ENCODE measurements around the gene TAF4B.

DNA sequence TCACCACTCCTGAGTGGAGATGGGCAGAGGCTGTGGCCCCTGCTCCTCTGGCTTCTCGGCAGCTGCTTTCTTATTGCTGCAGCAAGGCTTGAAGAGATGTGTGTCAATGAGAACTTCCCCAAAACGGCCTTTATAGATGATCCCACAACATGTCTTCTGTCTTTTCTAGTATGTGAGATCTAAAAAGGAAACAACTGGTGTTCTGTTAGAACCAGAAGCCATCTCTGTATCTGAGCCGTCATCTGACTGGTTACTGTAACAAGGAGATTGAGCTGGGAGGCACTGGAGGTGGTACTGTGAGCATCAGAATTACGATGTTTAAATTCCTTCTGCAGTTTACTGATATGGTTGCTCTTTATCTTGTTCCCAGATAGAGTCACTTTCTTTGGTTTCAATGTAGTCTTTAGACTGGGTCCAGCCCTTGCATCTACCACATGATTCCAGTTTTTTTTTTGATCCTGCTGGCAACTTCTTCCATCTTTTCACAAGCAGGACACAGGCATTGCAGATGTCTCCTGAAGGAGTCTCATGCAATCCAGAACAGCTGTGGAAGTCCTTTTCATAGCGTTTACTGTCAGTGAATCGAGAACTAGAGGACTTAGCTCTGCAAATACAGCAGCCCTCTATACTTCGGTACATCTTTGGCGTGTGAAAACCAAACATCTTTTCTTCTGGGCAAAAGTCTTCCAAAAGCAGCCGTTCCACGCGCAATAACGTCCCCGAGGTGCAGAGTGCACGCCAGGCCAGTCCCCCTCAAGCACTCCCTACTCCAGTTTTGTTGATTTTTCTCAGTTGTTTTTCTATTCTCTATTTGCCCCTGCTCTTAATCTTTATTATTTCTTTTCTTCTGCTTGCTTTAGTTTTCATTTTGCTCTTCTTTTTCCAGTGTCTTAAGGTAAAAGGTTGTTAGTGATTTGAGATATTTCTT is 29.7 kb downstream of the TAF4B start:
- no peak for TF ChIP-seq POLR2A (IDR thresholded peaks at IDR 0.05)
- TF ChIP-seq, protein P1, sequence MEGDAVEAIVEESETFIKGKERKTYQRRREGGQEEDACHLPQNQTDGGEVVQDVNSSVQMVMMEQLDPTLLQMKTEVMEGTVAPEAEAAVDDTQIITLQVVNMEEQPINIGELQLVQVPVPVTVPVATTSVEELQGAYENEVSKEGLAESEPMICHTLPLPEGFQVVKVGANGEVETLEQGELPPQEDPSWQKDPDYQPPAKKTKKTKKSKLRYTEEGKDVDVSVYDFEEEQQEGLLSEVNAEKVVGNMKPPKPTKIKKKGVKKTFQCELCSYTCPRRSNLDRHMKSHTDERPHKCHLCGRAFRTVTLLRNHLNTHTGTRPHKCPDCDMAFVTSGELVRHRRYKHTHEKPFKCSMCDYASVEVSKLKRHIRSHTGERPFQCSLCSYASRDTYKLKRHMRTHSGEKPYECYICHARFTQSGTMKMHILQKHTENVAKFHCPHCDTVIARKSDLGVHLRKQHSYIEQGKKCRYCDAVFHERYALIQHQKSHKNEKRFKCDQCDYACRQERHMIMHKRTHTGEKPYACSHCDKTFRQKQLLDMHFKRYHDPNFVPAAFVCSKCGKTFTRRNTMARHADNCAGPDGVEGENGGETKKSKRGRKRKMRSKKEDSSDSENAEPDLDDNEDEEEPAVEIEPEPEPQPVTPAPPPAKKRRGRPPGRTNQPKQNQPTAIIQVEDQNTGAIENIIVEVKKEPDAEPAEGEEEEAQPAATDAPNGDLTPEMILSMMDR (IDR thresholded peaks at IDR 0.05), result no peak

Measured in Peyer's patch (tissue), 4 donors.